Breast epithelium (tissue), 3 donors: Measurements from ENCODE around the gene NRF1.

Experiments used
- POLR2A ChIP-seq: fragments of 450-650 bp; IDR thresholded peaks from one replicate; pipeline ENCODE4 v1.6.1; 2016; ENCODE audit warnings: antibody characterized with exemption, mild to moderate bottlenecking, moderate library complexity
- TF ChIP-seq, protein P1 (sequence below), 3 donors: fragments of 450-650 bp; IDR thresholded peaks; one replicate each; pipeline ENCODE4 v1.5.1; 2016 to 2017; ENCODE audit warnings: antibody characterized with exemption in 3 of 3, mild to moderate bottlenecking in 3 of 3, moderate library complexity in 3 of 3

- TF ChIP-seq POLR2A: no peak
- TF ChIP-seq, protein P1, sequence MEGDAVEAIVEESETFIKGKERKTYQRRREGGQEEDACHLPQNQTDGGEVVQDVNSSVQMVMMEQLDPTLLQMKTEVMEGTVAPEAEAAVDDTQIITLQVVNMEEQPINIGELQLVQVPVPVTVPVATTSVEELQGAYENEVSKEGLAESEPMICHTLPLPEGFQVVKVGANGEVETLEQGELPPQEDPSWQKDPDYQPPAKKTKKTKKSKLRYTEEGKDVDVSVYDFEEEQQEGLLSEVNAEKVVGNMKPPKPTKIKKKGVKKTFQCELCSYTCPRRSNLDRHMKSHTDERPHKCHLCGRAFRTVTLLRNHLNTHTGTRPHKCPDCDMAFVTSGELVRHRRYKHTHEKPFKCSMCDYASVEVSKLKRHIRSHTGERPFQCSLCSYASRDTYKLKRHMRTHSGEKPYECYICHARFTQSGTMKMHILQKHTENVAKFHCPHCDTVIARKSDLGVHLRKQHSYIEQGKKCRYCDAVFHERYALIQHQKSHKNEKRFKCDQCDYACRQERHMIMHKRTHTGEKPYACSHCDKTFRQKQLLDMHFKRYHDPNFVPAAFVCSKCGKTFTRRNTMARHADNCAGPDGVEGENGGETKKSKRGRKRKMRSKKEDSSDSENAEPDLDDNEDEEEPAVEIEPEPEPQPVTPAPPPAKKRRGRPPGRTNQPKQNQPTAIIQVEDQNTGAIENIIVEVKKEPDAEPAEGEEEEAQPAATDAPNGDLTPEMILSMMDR (IDR thresholded peaks at IDR 0.05): no peak
These were observed 153.8 kb downstream of the NRF1 start for GRCh38 chr7:129765352-129765751.
